ENCODE results near the gene TMEM109.

Gene TMEM109

GRCh38 chr11:60924906-60925853 lies 11.2 kb downstream of the TMEM109 start:
- H3K27me3 ChIP-seq (ENCODE audit: control insufficient read depth, insufficient read depth, low read length), result no peaks in the 10 kb centered on the region
- no peak overlapping the region for H3K27ac ChIP-seq
- H2AFZ ChIP-seq, result peak overlapping the region; percentile 66
- H3K4me2 ChIP-seq (ENCODE audit: low read length), result peak overlapping the region; percentile 67
- no peaks in the 10 kb centered on the region for H3K9me3 ChIP-seq (ENCODE audit: control insufficient read depth, low read length)
- H3K4me3 ChIP-seq (ENCODE audit: low read depth, low read length), result peak overlapping the region; percentile 55
- TF ChIP-seq CTCF (IDR thresholded peaks at IDR 0.05), result no peak
- no peaks in the 10 kb centered on the region for H3K36me3 ChIP-seq (ENCODE audit: control insufficient read depth, insufficient read depth, low read length)
- no peaks in the 10 kb centered on the region for H3K79me2 ChIP-seq
- H3K4me1 ChIP-seq, result no peaks in the 10 kb centered on the region
- H3K9ac ChIP-seq, result no peak overlapping the region

GRCh38 chr11:60925868-60926267 lies 11.9 kb downstream of the TMEM109 start:
- no peaks in the 10 kb centered on the region for H3K27me3 ChIP-seq (ENCODE audit: control insufficient read depth, insufficient read depth, low read length)
- no peaks in the 10 kb centered on the region for H3K79me2 ChIP-seq
- no peak overlapping the region for H3K27ac ChIP-seq
- no peak for TF ChIP-seq CTCF (IDR thresholded peaks at IDR 0.05)
- no peaks in the 10 kb centered on the region for H3K4me1 ChIP-seq
- H3K4me2 ChIP-seq (ENCODE audit: low read length), result no peak overlapping the region
- no peaks in the 10 kb centered on the region for H3K36me3 ChIP-seq (ENCODE audit: control insufficient read depth, insufficient read depth, low read length)
- no peak overlapping the region for H3K4me3 ChIP-seq (ENCODE audit: low read depth, low read length)
- no peak overlapping the region for H2AFZ ChIP-seq
- no peaks in the 10 kb centered on the region for H3K9me3 ChIP-seq (ENCODE audit: control insufficient read depth, low read length)
- H3K9ac ChIP-seq, result no peak overlapping the region

GRCh38 chr11:60926500-60926899 lies 12.5 kb downstream of the TMEM109 start:
- no peaks in the 10 kb centered on the region for H3K79me2 ChIP-seq
- no peaks in the 10 kb centered on the region for H3K9me3 ChIP-seq (ENCODE audit: control insufficient read depth, low read length)
- H3K36me3 ChIP-seq (ENCODE audit: control insufficient read depth, insufficient read depth, low read length), result no peaks in the 10 kb centered on the region
- no peak overlapping the region for H3K9ac ChIP-seq
- H3K27me3 ChIP-seq (ENCODE audit: control insufficient read depth, insufficient read depth, low read length), result no peaks in the 10 kb centered on the region
- TF ChIP-seq CTCF (IDR thresholded peaks at IDR 0.05), result no peak
- H3K4me1 ChIP-seq, result no peaks in the 10 kb centered on the region
- no peak overlapping the region for H3K27ac ChIP-seq
- no peak overlapping the region for H3K4me2 ChIP-seq (ENCODE audit: low read length)
- no peak overlapping the region for H2AFZ ChIP-seq
- no peak overlapping the region for H3K4me3 ChIP-seq (ENCODE audit: low read depth, low read length)

GRCh38 chr11:60927061-60927592 lies 13.2 kb downstream of the TMEM109 start:
- TF ChIP-seq CTCF (IDR thresholded peaks at IDR 0.05), result no peak
- no peak overlapping the region for H3K27ac ChIP-seq
- H3K4me3 ChIP-seq (ENCODE audit: low read depth, low read length), result no peak overlapping the region
- H3K4me1 ChIP-seq, result no peaks in the 10 kb centered on the region
- H3K9ac ChIP-seq, result no peak overlapping the region
- no peak overlapping the region for H2AFZ ChIP-seq
- H3K27me3 ChIP-seq (ENCODE audit: control insufficient read depth, insufficient read depth, low read length), result no peaks in the 10 kb centered on the region
- H3K36me3 ChIP-seq (ENCODE audit: control insufficient read depth, insufficient read depth, low read length), result no peaks in the 10 kb centered on the region
- H3K4me2 ChIP-seq (ENCODE audit: low read length), result no peak overlapping the region
- H3K9me3 ChIP-seq (ENCODE audit: control insufficient read depth, low read length), result no peaks in the 10 kb centered on the region
- H3K79me2 ChIP-seq, result no peaks in the 10 kb centered on the region

Measured in parathyroid adenoma (tissue), 2 donors.